Ureter (tissue), 1 donor: ENCODE results near the gene FNDC3B. TPM values are rescaled to one million over a fixed set of nuclear protein-coding genes. Genes with fewer than 3 reads are reported as not detected.
"Not testable (repeated sequence)": the region's sequence is repeated elsewhere in the genome, so short reads cannot be mapped to it uniquely, and the experiment has no call there.

Experiments used
- DNase-seq: peaks from one replicate; pipeline ENCODE4 v3.0.0-alpha.2; 2020; ENCODE audit warnings: low spot score
- total RNA-seq: library from RNA; stranded (reverse); gene quantifications from one replicate; pipeline ENCODE4 v1.2.4, GENCODE V29; 2023
- donor health status: DM: yes; HTN: yes; CAD: no.

Gene FNDC3B
- total RNA-seq, 1 donor from 2014 or later, result 191 TPM

DNA sequence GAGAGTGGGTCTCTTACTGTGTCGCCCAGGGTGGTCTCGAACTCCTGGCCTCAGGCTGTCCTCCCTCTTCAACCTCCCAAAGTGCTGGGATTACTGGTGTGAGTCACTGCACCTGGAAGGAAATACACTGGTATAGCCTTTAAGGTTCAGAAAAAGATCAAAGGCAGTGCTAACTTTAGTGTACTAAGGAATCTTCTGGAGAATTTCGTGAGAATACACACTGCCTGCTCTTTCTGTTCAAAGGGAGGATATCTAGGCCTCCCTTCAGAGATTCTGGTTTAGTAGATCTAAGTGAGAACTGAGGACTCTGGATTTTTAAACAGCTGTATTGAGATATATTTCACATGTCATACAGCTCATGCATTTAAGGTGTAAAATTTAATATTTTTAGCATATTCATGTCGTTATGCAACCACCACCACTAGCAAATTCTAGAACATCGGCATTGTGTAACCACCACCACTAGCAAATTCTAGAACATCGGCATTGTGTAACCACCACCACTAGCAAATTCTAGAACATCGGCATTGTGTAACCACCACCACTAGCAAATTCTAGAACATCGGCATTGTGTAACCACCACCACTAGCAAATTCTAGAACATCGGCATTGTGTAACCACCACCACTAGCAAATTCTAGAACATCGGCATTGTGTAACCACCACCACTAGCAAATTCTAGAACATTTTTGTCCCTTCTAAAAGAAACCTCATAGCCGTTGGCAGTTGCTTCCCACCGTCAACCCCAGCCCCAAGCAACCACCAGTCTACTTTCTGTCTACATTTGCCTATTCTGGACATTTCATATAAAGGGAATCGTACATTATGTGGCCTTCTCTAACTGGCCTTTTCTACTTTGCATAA lies 54.4 kb downstream of the FNDC3B start:
- DNase-seq, result not testable (repeated sequence)

DNA sequence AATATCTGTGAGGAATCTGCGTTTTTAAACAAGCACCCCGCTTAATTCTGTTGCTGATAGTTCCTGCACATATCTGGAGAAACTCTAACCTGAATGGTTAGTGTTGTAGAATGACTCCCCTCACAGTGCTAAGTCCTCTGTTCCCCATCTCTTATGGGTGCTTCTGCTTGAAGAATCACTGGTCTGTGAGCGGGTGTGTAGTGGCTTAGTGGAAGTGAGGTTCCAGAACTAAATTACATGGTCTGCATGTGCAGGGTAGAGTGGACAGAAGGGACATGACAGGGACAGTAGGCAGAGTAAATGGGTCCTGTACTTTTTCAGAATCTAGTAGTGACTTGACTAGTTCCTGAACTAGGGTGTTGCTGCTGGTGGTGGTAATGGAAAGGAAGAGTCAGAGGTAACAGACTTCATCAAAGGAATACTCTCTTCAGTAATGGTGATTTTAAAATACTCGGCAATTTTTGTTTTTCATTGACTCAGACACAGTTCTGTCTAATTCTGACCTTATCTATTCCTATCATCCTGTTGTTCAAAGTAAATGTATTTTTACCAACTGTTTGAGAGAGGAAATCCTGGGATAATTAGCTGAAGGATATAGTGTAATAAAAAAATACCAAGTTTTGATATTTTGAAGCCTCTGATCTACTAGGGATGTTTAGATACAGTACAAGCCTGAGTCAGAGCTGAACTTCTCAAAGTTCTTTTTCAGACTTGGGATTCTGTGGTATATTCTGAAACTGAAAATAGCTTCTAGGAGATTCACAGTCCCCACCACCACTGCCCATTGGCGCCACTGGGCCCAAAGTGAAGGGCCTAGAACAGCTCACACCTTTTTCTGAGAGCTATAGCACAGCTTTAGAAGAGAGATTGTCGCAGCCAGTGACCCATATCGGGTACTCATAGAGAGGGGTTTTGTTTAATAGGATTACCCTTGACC lies 55.5 kb downstream of the FNDC3B start:
- no peak for DNase-seq

DNA sequence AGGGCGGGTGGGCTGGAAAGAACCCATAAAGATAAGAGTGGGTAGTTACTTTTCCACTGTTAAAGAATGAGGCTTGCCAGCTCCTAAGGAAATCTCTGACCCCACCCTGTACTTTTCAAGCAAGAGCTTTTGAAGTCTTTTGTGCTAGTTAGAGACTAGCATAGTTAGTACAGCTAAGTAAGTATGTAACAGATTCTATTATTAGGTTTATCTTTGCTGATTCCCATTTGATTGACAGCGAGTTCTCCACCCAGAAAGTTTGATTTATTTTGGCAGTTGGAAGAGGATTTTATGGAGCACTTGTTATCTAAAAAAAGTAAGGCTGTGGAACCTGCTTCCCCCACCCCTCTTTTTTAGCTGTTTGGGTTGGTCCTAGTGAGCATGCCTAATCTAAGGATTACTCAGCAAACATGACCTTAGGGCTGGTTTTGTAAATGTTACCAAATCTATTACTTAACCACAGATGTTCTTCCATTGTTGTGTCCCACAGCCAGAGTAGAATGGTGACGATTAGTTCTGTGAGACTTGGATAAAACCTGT lies 57.6 kb downstream of the FNDC3B start:
- DNase-seq, result no peak

DNA sequence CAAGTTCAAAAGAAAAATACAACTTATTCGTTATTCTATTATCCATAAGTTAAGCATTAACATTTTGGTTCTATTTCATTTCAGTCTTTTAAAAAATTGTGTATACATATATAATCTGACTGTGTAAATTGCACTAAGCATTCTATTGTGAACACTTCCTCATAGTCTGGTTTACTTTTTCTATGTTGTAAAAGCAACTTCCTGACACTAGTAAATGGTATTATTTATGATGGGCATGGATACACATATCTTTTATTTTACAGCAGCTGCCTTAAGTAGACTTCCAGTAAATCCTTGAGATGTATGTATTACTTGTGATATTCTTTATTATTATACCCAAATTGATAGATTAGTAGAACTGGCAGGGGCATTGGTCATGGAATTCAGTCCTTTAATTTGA lies 58.2 kb downstream of the FNDC3B start:
- no peak for DNase-seq

DNA sequence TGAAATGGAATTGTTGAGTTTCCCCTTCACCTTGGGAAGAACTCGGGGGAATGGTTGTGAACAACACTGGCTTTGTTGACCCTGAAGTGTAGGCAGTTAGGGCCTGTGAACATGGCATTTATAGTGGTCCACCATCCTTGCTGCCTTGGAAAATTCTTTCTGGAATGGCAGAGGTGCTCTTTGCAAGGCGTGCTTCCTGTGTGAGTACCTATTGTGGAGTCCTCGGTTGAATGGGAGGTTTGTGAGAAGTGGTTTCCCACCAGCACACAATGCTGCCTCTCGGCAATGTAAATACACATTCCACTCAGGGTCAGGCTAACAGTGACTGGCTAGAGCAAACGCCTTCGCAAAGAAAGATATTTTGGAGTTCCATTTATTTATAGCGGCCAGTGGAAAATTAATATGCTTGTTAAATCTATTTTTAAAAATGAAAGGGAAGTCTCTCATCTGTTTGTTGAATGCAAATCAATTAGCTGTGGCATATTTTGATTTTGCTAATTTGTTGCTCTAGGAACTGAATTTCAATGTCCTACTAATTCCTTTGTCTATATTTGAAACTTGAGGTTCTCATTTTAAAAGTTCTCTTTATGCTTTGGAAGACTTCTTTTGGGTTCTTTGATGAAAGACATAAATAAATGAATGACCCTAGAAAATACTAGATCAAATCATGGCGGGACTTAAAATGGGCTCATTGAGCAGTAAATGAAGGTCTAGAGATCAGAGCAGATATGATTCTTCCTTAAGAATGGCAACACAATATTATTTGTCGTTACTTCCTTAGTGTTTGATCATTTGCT lies 59.5 kb downstream of the FNDC3B start:
- no peak for DNase-seq

DNA sequence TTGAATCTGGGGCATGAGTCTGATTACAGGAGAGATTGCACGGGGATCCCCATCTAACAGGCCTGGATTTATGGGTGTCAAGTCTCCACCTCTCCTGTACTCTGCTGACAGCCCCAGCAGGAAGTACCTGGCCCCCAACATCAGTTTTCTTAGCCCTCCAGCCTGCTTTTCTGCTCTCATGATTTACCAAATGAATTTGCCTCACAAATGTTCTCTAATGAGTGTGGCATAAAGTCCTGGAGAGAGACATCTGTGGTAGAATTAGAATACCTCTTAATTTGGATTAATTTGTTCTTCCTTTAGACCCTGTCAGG lies 60.1 kb downstream of the FNDC3B start:
- no peak for DNase-seq

DNA sequence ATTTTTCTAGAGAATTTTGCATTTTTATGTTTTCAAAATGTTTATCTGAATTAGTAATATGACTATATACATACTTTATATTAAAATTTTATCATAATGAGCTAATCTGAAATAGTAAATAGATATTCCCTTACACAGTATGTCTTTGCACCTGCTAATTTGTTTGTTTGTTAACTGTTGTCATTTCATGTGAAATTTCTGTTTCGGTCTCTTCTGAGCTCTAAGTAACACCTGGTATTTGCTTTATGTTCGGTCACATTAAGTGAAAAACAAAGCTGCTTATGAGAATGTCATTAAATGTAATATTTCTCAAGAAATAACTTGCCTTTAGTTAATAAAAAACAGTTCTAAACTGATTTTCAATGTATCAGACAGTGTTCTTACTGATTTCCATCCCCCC lies 61.1 kb downstream of the FNDC3B start:
- DNase-seq, result no peak

DNA sequence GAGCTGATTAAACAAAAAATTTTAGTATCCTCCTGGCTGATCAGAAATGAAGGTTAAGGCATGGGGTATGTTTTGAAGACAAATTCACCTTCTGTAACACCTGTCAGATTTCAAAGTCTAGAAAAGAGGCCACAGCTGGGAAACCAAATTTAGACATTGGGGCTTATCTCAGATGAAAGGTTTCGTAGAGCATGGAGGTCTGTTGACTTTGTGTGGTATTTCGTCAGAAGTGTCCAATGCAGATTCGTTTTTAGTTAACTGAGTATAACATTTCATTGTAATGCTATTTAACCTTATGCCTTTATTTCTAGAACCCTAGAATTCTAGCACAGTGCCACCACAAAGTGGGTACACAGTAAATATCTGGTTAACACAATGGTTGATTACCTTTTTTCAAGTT lies 61.7 kb downstream of the FNDC3B start:
- DNase-seq, result no peak

DNA sequence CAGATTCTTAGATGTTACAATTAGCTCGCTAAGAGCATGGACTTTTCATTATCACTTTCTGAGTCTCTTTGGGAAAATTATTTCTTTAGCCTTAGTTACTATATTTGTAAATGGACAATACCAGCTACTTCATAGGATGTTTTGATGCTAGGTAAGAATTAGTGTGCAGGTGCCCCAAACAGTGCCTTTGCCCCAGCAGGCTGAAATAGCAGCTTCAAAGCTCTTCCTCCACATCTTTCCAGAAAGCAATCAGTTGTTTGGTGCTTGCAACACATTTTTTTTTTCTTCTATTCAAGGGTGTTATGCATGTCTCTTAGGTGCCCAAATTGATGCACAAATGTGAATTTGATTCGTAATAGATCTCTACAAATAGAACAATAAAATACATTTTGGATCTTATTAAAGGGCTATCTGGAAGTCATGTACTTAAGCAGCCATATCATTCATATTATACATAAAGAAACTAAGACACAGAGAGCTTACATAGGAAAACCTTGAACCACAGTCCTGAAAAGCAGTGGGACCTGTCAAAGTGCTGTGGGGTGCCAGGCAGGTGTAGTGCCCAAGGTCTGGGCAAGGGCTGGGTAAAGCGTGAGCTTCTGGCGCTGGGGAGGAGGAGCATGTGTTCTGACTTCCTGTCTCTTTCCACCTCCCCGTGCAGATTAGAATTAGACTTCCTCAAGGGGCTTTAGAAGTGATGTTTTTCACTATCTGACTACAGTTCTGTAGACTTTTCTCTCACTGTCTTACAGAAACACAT lies 62.9 kb downstream of the FNDC3B start:
- no peak for DNase-seq

DNA sequence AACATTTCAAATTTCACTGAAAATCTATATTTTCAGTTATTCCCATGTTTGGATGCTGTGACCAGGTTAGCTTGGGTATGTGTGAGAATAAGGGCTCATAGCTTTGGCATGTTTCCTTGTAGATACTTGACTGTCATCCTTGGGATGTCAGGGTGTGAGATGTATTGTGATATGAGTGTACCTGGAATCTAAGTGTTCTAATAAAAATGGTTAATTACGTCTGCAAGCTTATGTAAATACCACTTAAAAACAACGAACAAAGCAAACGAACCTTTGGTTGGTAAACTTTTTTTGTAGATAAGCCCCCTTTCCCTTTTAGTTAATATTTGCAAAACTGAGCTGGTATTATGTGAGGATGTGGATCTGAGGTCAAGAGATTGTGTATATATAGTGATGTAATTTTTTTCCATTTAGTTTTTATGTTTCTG lies 63.5 kb downstream of the FNDC3B start:
- DNase-seq, result no peak

DNA sequence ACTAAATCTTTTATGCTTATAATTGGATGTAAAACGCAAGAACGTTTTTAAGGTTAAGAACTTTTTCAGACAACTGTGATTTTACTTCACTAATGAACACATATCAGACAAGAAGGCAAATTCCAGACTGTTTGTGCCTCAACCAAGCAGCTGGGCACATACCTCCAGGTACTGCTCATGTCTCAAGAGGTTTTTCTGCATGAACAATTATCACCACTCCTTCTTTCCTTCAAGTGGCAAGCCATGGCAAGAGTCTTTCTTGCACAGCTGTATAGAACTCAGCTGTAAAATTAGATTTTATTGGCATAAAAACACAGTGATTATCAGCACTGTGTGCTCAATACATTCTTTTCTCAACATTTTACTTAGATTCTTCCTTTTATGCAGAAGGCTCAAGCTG lies 64.3 kb downstream of the FNDC3B start:
- DNase-seq, result no peak

DNA sequence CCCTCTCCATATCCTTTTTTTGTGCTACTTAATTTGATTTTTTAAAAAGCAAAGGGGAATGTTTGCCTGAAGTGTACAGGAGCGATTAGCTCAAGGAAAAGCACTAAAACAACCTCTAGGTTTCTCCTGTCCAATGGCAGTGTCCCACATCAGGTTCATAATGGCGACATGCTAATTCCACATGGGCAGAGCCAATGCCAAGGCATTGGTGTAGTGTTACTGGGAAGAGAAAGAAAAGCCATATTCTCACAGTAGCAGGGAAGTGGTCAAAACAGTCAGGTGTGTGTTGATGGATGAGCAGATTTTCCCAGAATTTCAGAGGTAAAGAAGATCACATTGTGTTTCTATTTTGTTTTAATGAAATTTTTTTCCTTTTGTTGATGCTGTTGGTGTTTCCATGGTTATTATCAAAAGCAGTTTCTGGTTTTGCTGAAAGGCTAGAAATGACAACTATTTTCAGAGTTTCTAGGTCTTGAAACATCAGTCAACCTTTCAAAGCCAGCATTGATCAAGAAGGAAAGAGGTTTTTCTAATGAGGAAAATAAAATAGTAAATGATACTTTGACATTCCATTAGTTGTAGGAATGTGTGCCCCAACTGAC lies 65.2 kb downstream of the FNDC3B start:
- no peak for DNase-seq

DNA sequence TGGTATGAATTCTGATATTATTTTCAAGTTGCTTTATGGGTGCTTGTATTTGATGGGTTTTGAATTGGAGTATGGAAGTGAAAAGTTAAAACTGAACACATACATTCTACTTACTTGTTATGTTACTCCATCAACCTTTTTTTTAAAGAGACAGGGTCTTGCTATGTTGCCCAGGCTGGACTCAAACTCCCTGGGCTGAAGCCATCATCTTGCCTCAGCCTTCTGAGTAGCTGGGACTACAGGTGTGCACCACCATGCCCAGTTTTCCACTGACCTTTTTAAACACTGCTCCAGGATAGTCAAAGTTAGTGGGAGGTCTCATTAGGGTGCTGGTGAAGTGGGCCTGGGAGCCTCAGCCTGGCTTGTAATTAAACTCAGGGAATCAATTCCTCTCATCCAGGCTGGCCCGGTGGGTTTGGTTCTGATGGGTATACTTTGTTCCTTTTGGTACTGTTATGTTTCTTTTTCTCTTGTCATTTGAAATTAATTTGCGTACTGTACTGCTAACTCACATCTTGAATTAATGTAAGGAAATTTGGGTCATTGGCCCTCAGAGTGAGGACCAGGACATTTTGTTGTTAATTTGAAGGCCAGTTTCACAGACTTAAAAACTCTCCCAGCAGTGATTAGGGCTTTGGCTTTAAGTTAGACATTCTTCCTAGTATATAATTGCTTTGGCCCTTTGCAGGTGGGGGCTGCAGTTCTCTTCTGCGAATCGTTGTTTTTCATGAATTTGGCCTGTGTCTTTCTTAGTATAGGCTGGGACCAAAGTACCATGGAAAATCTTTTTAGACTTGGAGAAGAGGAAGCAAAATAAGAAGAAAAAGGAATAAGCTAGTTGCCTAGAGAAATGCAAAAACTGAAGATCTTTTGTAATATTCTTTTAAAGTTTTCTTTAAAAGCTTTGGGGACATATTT lies 66.9 kb downstream of the FNDC3B start:
- DNase-seq, result no peak

DNA sequence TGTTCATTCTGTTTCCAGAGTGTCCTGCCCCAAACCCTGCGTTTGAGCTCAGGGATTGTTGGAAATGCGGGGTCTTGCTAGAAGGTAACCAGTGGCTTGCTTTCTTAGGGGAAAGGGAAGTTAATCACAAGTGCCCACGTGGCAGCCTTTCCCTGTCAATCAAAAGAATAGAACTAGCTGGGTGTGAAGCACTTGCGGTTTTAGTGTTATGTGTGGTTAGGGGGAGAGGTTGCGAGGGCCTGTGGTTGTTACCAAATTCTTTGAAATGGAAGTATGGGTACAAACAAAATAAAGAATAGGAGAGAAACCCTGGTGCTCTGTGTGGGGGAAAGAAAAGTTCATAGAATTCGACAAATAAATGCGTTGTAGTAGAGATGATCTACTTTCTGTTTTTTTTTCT lies 67.6 kb downstream of the FNDC3B start:
- DNase-seq, result no peak

DNA sequence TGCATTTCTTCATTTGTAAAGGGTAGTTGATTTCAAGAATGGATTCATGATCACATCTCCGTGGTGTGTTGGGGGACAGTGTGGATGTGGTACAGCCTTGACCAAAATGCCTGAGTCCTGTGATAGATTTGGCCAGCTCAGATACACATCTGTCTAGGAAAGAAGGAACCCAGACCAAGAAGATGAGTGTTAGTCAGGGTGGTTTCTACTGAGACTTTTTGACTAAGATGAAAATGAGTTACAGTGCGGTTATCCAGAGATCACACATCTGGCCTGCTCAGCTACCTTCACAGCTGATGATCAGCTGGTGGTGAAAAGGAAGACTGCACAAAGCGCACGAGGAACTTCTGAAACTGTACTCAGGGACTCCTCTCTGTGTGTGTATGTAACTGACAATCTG lies 68.0 kb downstream of the FNDC3B start:
- DNase-seq, result no peak

DNA sequence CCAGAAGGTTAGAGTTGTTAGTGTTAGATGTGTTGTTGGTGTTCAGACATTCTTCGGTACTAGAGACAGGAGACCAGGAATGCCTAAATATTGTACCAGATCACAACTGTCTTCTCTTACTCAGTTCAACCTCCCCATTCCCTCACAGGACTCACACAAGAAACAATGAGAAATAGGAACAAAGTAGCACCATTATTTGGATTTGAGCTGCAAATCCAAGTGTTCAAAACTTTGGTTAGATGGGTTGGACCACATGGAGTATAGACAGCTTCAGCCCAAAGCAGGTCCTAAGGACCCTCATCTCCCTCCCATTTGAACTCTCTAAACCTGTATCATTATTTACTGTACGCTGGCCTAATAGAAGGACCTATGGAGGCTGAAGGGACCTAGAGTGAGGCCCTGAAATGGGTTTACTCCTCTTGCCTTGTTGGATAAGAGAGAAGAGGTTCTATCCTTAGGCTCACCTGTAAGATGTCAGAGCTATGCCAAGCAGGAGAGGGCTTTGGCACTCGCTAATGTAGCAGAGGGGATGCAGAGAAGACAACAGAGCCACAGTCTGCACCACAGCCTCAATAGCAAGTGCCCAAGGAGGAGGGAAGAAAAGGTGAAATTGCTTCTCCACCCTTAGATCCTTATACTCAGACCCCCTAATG lies 70.9 kb downstream of the FNDC3B start:
- DNase-seq, result no peak

DNA sequence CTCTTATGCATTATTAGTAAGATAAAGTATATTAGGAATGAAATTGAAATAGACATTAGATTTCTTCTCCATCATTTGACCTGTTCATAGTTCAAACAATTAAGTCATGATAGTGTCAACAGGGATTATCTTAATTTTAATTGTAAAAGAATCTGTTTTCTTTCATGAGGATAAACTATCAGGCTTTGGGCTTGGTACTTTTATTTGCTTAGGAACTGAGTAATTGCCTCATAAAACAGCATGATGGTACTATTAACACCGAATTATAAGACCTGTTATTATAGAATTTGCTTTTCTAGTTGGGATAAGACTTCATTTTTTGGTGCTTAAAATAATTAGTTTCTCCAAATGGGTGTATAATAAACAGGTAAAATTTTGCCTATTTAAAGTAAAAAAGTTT lies 71.8 kb downstream of the FNDC3B start:
- DNase-seq, result no peak

DNA sequence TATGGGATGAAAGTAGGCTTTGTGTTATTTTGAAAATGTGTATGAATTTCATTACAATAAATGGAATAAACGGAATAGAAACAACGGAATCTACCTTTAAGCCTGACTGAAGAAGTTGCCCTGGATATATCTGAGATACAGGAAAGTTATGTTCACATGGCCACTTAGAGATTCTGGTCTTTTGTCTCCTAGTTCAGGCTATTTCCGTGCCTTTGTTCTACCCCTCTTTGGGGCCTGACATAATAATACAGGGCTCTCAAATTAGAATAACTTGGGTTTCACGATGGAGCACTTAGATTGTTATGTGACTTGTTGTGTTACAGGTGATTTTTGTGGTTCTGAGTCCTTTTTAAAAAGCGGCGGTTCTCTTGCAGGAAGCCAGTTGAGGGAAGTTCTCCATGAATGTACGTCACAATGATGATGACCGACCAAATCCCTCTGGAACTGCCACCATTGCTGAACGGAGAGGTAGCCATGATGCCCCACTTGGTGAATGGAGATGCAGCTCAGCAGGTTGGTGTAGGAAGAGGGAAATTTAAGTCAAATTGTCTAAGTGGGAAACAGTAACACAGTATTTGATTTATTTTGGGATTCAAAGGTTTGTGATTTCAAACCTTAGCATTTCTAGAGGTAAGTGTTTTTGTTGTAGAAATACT lies 72.8 kb downstream of the FNDC3B start:
- DNase-seq, result no peak

DNA sequence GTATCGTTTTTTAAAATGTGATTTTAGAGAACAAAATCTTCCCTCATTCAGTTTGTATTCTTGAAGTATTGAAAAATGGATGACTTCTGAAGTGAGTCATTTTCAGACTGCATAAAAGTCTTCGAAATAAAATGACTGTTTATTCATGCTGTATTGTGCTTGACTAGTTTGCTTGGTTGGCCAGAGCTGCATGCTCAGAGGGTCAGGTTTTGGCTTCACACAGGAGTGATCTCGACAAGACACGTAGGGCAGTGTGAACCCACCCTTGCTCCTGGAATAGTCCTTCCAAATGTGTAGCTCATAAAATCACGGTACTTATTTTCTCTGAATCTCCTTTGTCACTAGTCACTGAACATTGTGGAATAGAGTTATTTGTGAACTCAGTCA lies 73.3 kb downstream of the FNDC3B start:
- no peak for DNase-seq
